GM19324 (cell line): ENCODE results near the gene VPS52.

ENCODE experiments used
- ATAC-seq: cut with Tn5 transposase; IDR thresholded peaks from one replicate; pipeline ENCODE4 v1.9.1; 2021; ENCODE audit warnings: mild to moderate bottlenecking, moderate library complexity; ENCODE audit not compliant: unreplicated experiment, low FRiP score

The VPS52 gene

GRCh38 chr6:33271468-33272274, at the start of gene VPS52, which contains the start of gene RPS18:
Gene VPS52, minus strand, starts transcription at chr6:33271876. Its CDS starts 201 bp downstream, at chr6:33271675.
Gene RPS18, plus strand, starts transcription at chr6:33272075. Its CDS starts 45 bp downstream, at chr6:33272120.
- ATAC-seq: peak; percentile 85

- ATAC-seq: no peak
Observed at GRCh38 chr6:33321227-33321626, 49.6 kb upstream of the VPS52 start.

GRCh38 chr6:33320315-33321181, 48.9 kb upstream of the VPS52 start:
- no peak for ATAC-seq

- ATAC-seq: no peak
Observed at GRCh38 chr6:33319939-33320314, 48.3 kb upstream of the VPS52 start.

GRCh38 chr6:33318426-33319073, 46.9 kb upstream of the VPS52 start:
- ATAC-seq: no peak

- ATAC-seq: peak; percentile 57
Observed at GRCh38 chr6:33317669-33318425, 46.2 kb upstream of the VPS52 start, which contains the start of gene ZBTB22. Gene ZBTB22, minus strand, starts transcription at chr6:33317744. Its CDS starts 828 bp downstream, at chr6:33316916.

GRCh38 chr6:33317419-33317668, 45.7 kb upstream of the VPS52 start:
- ATAC-seq: no peak

GRCh38 chr6:33316603-33317418, 45.1 kb upstream of the VPS52 start:
- ATAC-seq: no peak

- no peak for ATAC-seq
Observed at GRCh38 chr6:33315793-33316602, 44.3 kb upstream of the VPS52 start.

GRCh38 chr6:33314943-33315792, 43.5 kb upstream of the VPS52 start:
- no peak for ATAC-seq

GRCh38 chr6:33314515-33314942, 42.9 kb upstream of the VPS52 start:
- ATAC-seq: no peak

GRCh38 chr6:33313709-33314514, 42.2 kb upstream of the VPS52 start, which contains the start of gene TAPBP:
Gene TAPBP, minus strand, starts transcription at chr6:33314078. Its CDS starts 37 bp downstream, at chr6:33314041.
- ATAC-seq: no peak

GRCh38 chr6:33313105-33313708, 41.5 kb upstream of the VPS52 start:
- no peak for ATAC-seq

GRCh38 chr6:33312361-33313104, 40.9 kb upstream of the VPS52 start:
- ATAC-seq: no peak

GRCh38 chr6:33306356-33306755, 34.7 kb upstream of the VPS52 start:
- no peak for ATAC-seq

- ATAC-seq: no peak
Observed at GRCh38 chr6:33305052-33305451, 33.4 kb upstream of the VPS52 start.
